Measurements from ENCODE around the gene MAPK13. TPM values are rescaled to one million over a fixed set of nuclear protein-coding genes. Genes with fewer than 3 reads are reported as not detected.

The MAPK13 gene
- total and polyA plus RNA-seq, 4 donors = 1.9 to 17.2 (median 3.0) TPM

DNA sequence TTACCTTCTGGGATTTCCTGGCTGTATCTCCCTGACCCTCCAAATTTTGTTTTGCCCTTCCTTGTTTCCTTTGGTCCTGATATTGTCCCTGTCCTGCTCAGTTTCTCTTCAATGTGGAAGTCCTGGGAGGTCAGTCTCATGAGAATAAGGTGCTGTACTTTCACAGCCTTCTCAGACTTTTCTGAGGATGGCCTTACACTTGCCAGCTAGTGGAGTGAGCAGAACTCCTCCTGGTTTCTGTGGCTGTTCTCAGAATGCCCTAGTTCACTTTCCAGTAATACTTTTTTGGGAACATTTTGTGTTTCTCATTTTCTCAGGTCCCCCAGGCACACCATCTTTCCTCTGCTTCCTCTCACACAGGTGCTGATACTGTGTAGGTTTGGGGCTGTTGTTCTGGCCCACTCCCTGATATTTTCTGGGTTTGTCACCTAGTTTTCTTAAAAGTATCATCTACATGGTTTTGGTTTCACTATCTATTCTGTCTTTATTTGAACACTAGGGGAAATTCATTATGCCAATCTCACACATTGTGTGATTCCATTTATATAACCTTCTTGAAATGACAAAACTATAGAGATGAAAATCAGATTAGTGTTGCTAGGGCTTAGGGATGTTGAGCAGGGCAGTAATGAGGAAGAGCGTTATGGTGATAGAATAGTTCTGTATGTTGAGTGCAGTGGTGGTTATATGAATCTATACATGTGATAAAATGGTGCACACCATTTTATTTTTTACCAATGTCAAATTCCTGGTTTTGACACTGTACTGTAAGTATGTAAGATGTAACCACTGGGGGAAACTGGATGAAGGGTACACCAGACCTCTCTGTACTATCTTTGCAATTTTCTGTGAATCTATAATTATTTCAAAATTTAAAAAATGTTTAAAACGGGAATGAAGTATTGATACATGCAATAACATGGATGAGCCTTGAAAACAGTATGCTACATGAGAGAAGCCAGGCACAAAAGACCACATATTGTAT is 39.0 kb downstream of the MAPK13 start (continued):
- TF ChIP-seq, protein P1, sequence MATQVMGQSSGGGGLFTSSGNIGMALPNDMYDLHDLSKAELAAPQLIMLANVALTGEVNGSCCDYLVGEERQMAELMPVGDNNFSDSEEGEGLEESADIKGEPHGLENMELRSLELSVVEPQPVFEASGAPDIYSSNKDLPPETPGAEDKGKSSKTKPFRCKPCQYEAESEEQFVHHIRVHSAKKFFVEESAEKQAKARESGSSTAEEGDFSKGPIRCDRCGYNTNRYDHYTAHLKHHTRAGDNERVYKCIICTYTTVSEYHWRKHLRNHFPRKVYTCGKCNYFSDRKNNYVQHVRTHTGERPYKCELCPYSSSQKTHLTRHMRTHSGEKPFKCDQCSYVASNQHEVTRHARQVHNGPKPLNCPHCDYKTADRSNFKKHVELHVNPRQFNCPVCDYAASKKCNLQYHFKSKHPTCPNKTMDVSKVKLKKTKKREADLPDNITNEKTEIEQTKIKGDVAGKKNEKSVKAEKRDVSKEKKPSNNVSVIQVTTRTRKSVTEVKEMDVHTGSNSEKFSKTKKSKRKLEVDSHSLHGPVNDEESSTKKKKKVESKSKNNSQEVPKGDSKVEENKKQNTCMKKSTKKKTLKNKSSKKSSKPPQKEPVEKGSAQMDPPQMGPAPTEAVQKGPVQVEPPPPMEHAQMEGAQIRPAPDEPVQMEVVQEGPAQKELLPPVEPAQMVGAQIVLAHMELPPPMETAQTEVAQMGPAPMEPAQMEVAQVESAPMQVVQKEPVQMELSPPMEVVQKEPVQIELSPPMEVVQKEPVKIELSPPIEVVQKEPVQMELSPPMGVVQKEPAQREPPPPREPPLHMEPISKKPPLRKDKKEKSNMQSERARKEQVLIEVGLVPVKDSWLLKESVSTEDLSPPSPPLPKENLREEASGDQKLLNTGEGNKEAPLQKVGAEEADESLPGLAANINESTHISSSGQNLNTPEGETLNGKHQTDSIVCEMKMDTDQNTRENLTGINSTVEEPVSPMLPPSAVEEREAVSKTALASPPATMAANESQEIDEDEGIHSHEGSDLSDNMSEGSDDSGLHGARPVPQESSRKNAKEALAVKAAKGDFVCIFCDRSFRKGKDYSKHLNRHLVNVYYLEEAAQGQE (IDR thresholded peaks at IDR 0.05) = no peak

GRCh38 chr6:36170704-36171103 is 40.4 kb downstream of the MAPK13 start:
- no peak for DNase-seq (ENCODE audit: low spot score)
- TF ChIP-seq GABPA (IDR thresholded peaks at IDR 0.05 in 1 of 2, conservative IDR thresholded peaks at IDR 0.05 in 1 of 2) (no peak), FOXA1 (IDR thresholded peaks at IDR 0.05) (no peak), FOXA2 (IDR thresholded peaks at IDR 0.05) (no peak), YY1 (IDR thresholded peaks at IDR 0.05) (no peak), EGR1 (IDR thresholded peaks at IDR 0.05; ENCODE audit: low read depth in 2 of 2) (no peak)
- TF ChIP-seq, protein P2, sequence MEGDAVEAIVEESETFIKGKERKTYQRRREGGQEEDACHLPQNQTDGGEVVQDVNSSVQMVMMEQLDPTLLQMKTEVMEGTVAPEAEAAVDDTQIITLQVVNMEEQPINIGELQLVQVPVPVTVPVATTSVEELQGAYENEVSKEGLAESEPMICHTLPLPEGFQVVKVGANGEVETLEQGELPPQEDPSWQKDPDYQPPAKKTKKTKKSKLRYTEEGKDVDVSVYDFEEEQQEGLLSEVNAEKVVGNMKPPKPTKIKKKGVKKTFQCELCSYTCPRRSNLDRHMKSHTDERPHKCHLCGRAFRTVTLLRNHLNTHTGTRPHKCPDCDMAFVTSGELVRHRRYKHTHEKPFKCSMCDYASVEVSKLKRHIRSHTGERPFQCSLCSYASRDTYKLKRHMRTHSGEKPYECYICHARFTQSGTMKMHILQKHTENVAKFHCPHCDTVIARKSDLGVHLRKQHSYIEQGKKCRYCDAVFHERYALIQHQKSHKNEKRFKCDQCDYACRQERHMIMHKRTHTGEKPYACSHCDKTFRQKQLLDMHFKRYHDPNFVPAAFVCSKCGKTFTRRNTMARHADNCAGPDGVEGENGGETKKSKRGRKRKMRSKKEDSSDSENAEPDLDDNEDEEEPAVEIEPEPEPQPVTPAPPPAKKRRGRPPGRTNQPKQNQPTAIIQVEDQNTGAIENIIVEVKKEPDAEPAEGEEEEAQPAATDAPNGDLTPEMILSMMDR (IDR thresholded peaks at IDR 0.05; ENCODE audit: low read depth, low read length, missing input control) = no peak
- TF ChIP-seq, protein P1 (IDR thresholded peaks at IDR 0.05) = no peak
- no peaks in the 10 kb centered on the region for H3K9me3 ChIP-seq (ENCODE audit: control insufficient read depth in 4 of 4, low read length in 3 of 4)
- no peak overlapping the region for H3K27ac ChIP-seq (ENCODE audit: low read depth in 1 of 2, low read length in 2 of 2)
- H3K4me3 ChIP-seq (ENCODE audit: low read depth in 1 of 3, low read length in 3 of 3) = no peak overlapping the region
- WGBS = 97% methylated on average over 2 of the region's 2 CpGs
- no peaks in the 10 kb centered on the region for H3K4me1 ChIP-seq (ENCODE audit: control insufficient read depth in 4 of 4, insufficient read depth in 4 of 4, low read length in 3 of 4)
- H3K36me3 ChIP-seq (ENCODE audit: control insufficient read depth in 4 of 4, insufficient read depth in 3 of 4, low read depth in 1 of 4, low read length in 3 of 4) = no peaks in the 10 kb centered on the region
- H3K9ac ChIP-seq (ENCODE audit: low read depth in 1 of 2, low read length in 2 of 2) = no peak overlapping the region
- H3K27me3 ChIP-seq (ENCODE audit: control insufficient read depth in 4 of 4, insufficient read depth in 4 of 4, low read length in 3 of 4) = no peaks in the 10 kb centered on the region

DNA sequence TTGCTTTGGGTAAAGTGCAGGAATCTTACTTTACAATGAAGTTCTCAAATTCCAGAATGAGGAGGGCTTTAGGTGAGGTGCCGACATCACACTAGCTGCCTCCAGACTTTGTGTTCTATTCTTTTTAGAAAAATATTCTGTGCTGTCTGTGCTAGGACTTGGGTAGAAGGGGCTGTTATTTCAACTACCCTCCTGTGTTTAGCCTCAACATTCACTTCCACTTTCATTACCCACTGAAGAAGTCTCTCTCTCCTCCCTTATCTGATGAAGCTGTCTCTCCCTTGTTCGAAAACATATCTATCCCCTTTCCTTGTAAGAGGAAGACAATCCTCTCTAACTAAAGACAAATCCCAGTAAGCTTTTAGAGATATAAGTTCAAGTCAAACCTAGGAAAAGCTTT is 41.3 kb downstream of the MAPK13 start:
- no peaks in the 10 kb centered on the region for H3K36me3 ChIP-seq (ENCODE audit: control insufficient read depth in 4 of 4, insufficient read depth in 3 of 4, low read depth in 1 of 4, low read length in 3 of 4)
- no peak overlapping the region for H3K4me3 ChIP-seq (ENCODE audit: low read depth in 1 of 3, low read length in 3 of 3)
- H3K27me3 ChIP-seq (ENCODE audit: control insufficient read depth in 4 of 4, insufficient read depth in 4 of 4, low read length in 3 of 4) = no peaks in the 10 kb centered on the region
- H3K9ac ChIP-seq (ENCODE audit: low read depth in 1 of 2, low read length in 2 of 2) = no peak overlapping the region
- H3K27ac ChIP-seq (ENCODE audit: low read depth in 1 of 2, low read length in 2 of 2) = no peak overlapping the region
- no peaks in the 10 kb centered on the region for H3K9me3 ChIP-seq (ENCODE audit: control insufficient read depth in 4 of 4, low read length in 3 of 4)
- no peak for DNase-seq (ENCODE audit: low spot score)
- 88% methylated on average over 2 of the region's 2 CpGs for WGBS
- TF ChIP-seq NR2F2 (IDR thresholded peaks at IDR 0.05) (no peak), RAD21 (IDR thresholded peaks at IDR 0.05) (no peak), GABPA (IDR thresholded peaks at IDR 0.05 in 1 of 2, conservative IDR thresholded peaks at IDR 0.05 in 1 of 2) (no peak), RXRA (IDR thresholded peaks at IDR 0.05) (no peak), FOXA1 (IDR thresholded peaks at IDR 0.05) (no peak)
- TF ChIP-seq, protein P2 (IDR thresholded peaks at IDR 0.05; ENCODE audit: low read depth, low read length, missing input control) = no peak
- TF ChIP-seq, protein P1 (IDR thresholded peaks at IDR 0.05) = no peak
- H3K4me1 ChIP-seq (ENCODE audit: control insufficient read depth in 4 of 4, insufficient read depth in 4 of 4, low read length in 3 of 4) = no peaks in the 10 kb centered on the region

Measured in liver (tissue), 9 donors.